ENCODE measurements around the gene CADM3. TPM values are rescaled to one million over a fixed set of nuclear protein-coding genes. Genes with fewer than 3 reads are reported as not detected.

CADM3 gene
- total RNA-seq, 2 donors from 2014 or later: 7.2 to 8.7 TPM

DNA sequence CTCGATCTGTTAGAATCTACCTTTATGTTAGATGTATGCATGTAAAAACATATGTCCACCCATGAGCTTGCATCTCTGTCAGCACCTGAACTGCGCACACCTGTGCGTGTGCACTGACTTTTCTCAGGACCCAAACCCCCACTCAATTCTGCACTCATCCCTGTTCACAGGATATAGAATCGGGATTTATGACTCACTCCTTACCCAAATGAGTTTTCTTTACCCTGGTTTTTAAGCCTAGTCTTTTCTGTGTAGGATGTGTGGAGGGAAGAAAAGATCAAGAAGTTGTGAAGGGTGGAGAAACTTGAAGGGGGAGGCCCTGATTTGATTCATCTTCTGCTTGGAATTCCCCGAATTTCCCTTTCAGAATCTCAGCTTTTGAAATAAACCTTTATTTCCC lies 35.7 kb downstream of the CADM3 start:
- Histone ChIP-seq H3K27me3 (replicated peaks; ENCODE audit: insufficient read depth) (peaks cover 6% of the 10 kb centered on the region), H3K4me3 (no peak overlapping the region), H3K36me3 (no peaks in the 10 kb centered on the region), H3K9me3 (no peaks in the 10 kb centered on the region), H3K4me1 (ENCODE audit: control insufficient read depth in 1 of 2, low read depth in 2 of 2) (no peaks in the 10 kb centered on the region), H3K27ac (no peak overlapping the region)
- DNase-seq (ENCODE audit: low spot score) (no peak), ATAC-seq (ENCODE audit: insufficient number of reproducible peaks, low FRiP score, low read depth) (no peak)
- TF ChIP-seq CTCF (IDR thresholded peaks at IDR 0.05): no peak

GRCh38 chr1:159207774-159208173 lies 36.4 kb downstream of the CADM3 start:
- no peak for TF ChIP-seq CTCF (IDR thresholded peaks at IDR 0.05)
- no peak overlapping the region for H3K27ac ChIP-seq
- no peaks in the 10 kb centered on the region for H3K9me3 ChIP-seq
- ATAC-seq (ENCODE audit: insufficient number of reproducible peaks, low FRiP score, low read depth): no peak
- no peak for DNase-seq (ENCODE audit: low spot score)
- peaks cover 6% of the 10 kb centered on the region for H3K27me3 ChIP-seq (replicated peaks; ENCODE audit: insufficient read depth)
- no peaks in the 10 kb centered on the region for H3K36me3 ChIP-seq
- no peaks in the 10 kb centered on the region for H3K4me1 ChIP-seq (ENCODE audit: control insufficient read depth in 1 of 2, low read depth in 2 of 2)
- peak overlapping the region; percentile 9 for H3K4me3 ChIP-seq

DNA sequence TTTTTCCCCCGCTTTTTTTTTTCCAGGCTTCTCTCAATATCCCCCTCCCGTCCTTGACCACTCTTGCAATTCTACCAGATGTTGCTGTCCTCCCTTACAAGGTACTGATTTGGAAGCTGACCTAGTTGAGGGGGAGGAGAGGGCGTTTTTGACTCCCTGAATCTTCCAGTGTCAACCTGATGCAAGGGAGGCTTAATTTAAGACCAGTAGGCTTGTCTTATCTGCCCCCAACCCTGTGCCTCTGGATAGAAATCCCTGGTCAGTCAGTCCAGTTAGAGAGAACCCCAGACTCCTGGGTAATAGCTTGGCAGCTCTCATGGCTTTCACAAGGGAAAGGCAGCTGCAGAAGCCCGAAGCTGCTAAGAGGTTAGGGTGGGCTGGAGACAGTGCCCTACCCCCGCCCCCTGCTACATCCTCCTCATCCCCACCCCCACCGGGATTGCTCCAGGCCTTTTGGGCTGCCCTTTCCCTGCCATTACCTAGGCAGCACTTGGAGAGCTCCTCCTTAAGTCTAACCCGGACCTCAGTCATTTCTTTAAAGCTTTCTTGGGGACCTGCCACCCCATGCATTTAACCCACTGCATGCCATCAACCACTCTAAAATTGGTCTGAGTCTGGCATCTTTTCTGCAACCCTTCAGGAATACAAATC lies 36.9 kb downstream of the CADM3 start:
- peak overlapping the region; percentile 9 for H3K4me3 ChIP-seq
- H3K27ac ChIP-seq: no peak overlapping the region
- H3K9me3 ChIP-seq: no peaks in the 10 kb centered on the region
- no peak for ATAC-seq (ENCODE audit: insufficient number of reproducible peaks, low FRiP score, low read depth)
- H3K4me1 ChIP-seq (ENCODE audit: control insufficient read depth in 1 of 2, low read depth in 2 of 2): no peaks in the 10 kb centered on the region
- no peaks in the 10 kb centered on the region for H3K36me3 ChIP-seq
- peaks cover 6% of the 10 kb centered on the region for H3K27me3 ChIP-seq (replicated peaks; ENCODE audit: insufficient read depth)
- no peak for DNase-seq (ENCODE audit: low spot score)
- TF ChIP-seq CTCF (IDR thresholded peaks at IDR 0.05): no peak

DNA sequence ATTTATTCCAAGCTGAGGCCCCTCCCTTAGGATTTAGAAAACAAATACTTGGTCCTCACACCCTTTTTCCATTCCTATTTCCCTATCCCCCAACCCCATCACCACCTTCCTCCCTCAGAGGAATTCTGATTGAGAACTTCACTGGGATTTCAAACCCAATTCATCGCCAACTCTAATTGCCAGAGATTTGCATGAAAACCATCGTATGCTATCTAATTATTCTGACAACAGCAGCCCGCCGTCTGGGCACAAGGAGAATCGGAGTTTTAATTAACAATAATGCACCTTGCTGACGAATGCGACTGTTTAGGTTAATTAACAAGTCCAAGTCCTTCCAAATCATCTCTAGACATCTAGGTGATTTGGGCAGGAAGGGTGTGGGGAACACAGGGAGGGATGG lies 37.6 kb downstream of the CADM3 start:
- DNase-seq (ENCODE audit: low spot score) (no peak), ATAC-seq (ENCODE audit: insufficient number of reproducible peaks, low FRiP score, low read depth) (no peak)
- H3K4me1 ChIP-seq (ENCODE audit: control insufficient read depth in 1 of 2, low read depth in 2 of 2): no peaks in the 10 kb centered on the region
- TF ChIP-seq CTCF (IDR thresholded peaks at IDR 0.05): no peak
- H3K4me3 ChIP-seq: no peak overlapping the region
- H3K27me3 ChIP-seq (replicated peaks; ENCODE audit: insufficient read depth): peaks cover 6% of the 10 kb centered on the region
- no peaks in the 10 kb centered on the region for H3K36me3 ChIP-seq
- no peak overlapping the region for H3K27ac ChIP-seq
- no peaks in the 10 kb centered on the region for H3K9me3 ChIP-seq

DNA sequence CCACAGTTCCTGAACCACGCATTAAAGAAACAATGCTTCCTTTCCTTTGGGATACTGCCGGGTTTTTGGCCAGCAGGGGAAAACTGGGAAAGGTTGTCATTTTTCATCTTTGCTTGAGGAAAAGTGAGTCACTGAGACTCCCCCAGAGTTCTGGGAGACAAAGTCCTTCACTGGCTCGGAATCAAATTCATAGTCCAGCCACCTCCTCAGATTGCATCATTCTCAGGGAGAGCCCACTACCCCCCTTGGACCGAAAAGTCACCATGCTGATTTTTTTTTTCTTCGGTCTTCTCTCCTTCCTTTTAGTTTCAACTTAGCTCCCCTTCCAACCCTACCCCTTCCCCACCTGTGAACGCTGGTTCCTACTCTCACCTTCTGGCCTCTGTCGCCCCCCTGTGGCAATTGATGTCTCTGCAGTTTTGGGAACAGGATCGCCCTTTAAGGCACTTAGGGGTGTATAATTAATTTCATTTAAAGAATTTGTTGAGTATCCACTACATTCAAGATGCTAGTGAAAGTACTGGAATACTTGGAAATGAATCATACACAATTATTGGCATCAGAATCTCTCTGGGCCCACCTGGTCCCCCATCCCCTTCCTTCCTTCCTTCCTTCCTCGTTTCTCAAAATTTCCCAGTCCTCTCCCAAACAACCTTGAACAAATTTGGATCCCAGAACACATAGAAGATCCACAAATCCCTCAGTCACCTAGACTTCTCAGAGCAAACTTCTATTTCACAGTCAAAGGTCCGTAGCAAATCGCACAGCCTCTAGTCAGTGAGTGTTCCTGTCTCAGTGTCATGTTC lies 40.1 kb downstream of the CADM3 start:
- ATAC-seq (ENCODE audit: insufficient number of reproducible peaks, low FRiP score, low read depth) (no peak), DNase-seq (ENCODE audit: low spot score) (no peak)
- Histone ChIP-seq H3K4me3 (no peak overlapping the region), H3K36me3 (no peaks in the 10 kb centered on the region), H3K27ac (no peak overlapping the region), H3K27me3 (replicated peaks; ENCODE audit: insufficient read depth) (peaks cover 6% of the 10 kb centered on the region), H3K4me1 (ENCODE audit: control insufficient read depth in 1 of 2, low read depth in 2 of 2) (no peaks in the 10 kb centered on the region), H3K9me3 (no peaks in the 10 kb centered on the region)
- peak; percentile 48 for TF ChIP-seq CTCF (IDR thresholded peaks at IDR 0.05)
